Uterus (tissue), 2 donors: ENCODE data around the gene BPIFA1.

Experiments
- POLR2A ChIP-seq, 2 donors: fragments of 450-650 bp; IDR thresholded peaks; one replicate each; pipeline ENCODE4 v1.6.1; 2016; ENCODE audit warnings: antibody characterized with exemption in 2 of 2, mild to moderate bottlenecking in 1 of 2, moderate library complexity in 1 of 2
- TF ChIP-seq, protein P1 (sequence below), 4 experiments: fragments of 200-600 bp in 2 of 4; fragments of 450-650 bp in 2 of 4; sonication (generic) in 2 of 4; IDR thresholded peaks; one replicate each; pipeline ENCODE4 v1.5.1; 2016 to 2019; ENCODE audit warnings: antibody characterized with exemption in 4 of 4, mild to moderate bottlenecking in 2 of 4, moderate library complexity in 1 of 4

DNA sequence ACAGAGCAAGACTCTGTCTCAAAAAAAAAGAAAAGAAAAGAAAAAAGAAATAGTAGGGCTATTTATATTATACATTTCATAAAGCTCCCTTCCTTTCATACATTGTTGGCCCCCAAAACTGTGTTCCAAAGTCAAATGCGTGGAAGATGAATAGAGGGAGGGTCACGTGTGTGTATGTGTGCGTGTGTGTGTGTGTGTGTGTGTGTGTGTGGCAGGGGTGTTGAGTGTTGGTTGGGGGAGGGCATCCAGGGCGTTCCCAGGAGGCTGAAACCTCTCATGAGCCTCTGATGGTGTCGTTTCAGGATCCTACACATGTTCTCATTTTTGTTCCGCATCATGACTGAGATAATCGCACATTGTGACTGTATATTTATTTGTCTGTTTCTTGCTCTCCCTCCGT lies 39.4 kb downstream of the BPIFA1 start:
- TF ChIP-seq, protein P1, sequence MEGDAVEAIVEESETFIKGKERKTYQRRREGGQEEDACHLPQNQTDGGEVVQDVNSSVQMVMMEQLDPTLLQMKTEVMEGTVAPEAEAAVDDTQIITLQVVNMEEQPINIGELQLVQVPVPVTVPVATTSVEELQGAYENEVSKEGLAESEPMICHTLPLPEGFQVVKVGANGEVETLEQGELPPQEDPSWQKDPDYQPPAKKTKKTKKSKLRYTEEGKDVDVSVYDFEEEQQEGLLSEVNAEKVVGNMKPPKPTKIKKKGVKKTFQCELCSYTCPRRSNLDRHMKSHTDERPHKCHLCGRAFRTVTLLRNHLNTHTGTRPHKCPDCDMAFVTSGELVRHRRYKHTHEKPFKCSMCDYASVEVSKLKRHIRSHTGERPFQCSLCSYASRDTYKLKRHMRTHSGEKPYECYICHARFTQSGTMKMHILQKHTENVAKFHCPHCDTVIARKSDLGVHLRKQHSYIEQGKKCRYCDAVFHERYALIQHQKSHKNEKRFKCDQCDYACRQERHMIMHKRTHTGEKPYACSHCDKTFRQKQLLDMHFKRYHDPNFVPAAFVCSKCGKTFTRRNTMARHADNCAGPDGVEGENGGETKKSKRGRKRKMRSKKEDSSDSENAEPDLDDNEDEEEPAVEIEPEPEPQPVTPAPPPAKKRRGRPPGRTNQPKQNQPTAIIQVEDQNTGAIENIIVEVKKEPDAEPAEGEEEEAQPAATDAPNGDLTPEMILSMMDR (IDR thresholded peaks at IDR 0.05) = no peak
- no peak for TF ChIP-seq POLR2A (IDR thresholded peaks at IDR 0.05)
